Liver (tissue), 9 donors: ENCODE measurements around the gene PUS7L. TPM values are rescaled to one million over a fixed set of nuclear protein-coding genes. Genes with fewer than 3 reads are reported as not detected.

ENCODE experiments used
- DNase-seq: peaks from one replicate; pipeline ENCODE4 v3.0.0-alpha.2; 2017; ENCODE audit warnings: low spot score
- H3K27ac ChIP-seq, 2 donors: one replicate each; pipeline ENCODE4 v1.7.0; 2013; ENCODE audit warnings: inconsistent platforms in 2 of 2, low read length in 2 of 2, control low read depth in 1 of 2, low read depth in 1 of 2, mild to moderate bottlenecking in 1 of 2
- H3K27me3 ChIP-seq, 4 donors: one replicate each; pipeline versions ENCODE4 v1.6.1 to v1.7.0; 2013; ENCODE audit warnings: low read length in 3 of 4, inconsistent platforms in 1 of 4, mild to moderate bottlenecking in 1 of 4, moderate library complexity in 1 of 4; ENCODE audit not compliant: control insufficient read depth in 4 of 4, insufficient read depth in 4 of 4
- H3K36me3 ChIP-seq, 4 donors: one replicate each; pipeline versions ENCODE4 v1.6.1 to v1.7.0; 2013; ENCODE audit warnings: low read length in 3 of 4, mild to moderate bottlenecking in 3 of 4, low read depth in 1 of 4, moderate library complexity in 1 of 4; ENCODE audit not compliant: control insufficient read depth in 4 of 4, insufficient read depth in 3 of 4
- H3K4me1 ChIP-seq, 4 donors: one replicate each; pipeline versions ENCODE4 v1.6.1 to v1.7.0; 2013; ENCODE audit warnings: low read length in 3 of 4, mild to moderate bottlenecking in 3 of 4, moderate library complexity in 1 of 4; ENCODE audit not compliant: control insufficient read depth in 4 of 4, insufficient read depth in 4 of 4
- H3K4me3 ChIP-seq, 3 donors: one replicate each; pipeline versions ENCODE4 v1.6.1 to v1.7.0; 2013; ENCODE audit warnings: low read length in 3 of 3, control low read depth in 1 of 3, low read depth in 1 of 3, mild to moderate bottlenecking in 1 of 3
- H3K9ac ChIP-seq, 2 donors: one replicate each; pipeline ENCODE4 v1.7.0; 2013; ENCODE audit warnings: low read length in 2 of 2, mild to moderate bottlenecking in 2 of 2, moderate library complexity in 2 of 2, control low read depth in 1 of 2, low read depth in 1 of 2
- H3K9me3 ChIP-seq, 4 donors: one replicate each; pipeline versions ENCODE4 v1.6.1 to v1.7.0; 2013; ENCODE audit warnings: low read length in 3 of 4; ENCODE audit not compliant: control insufficient read depth in 4 of 4
- EGR1 ChIP-seq, 2 donors: IDR thresholded peaks; 2 replicates each; pipeline ENCODE4 v1.6.1; 2016 to 2018; ENCODE audit warnings: antibody characterized with exemption in 2 of 2, low read depth in 2 of 2
- FOXA1 ChIP-seq: IDR thresholded peaks from 2 replicates; pipeline ENCODE4 v1.6.1; 2016; ENCODE audit warnings: antibody characterized with exemption
- FOXA2 ChIP-seq: IDR thresholded peaks from 2 replicates; pipeline ENCODE4 v1.6.1; 2016; ENCODE audit warnings: antibody characterized with exemption
- GABPA ChIP-seq, 2 donors: IDR thresholded peaks in 1 of 2; conservative IDR thresholded peaks in 1 of 2; 2 replicates each; pipeline ENCODE4 v1.6.1; 2016; ENCODE audit warnings: antibody characterized with exemption in 2 of 2, mild to moderate bottlenecking in 1 of 2, moderate library complexity in 1 of 2
- HNF4A ChIP-seq, 2 donors: conservative IDR thresholded peaks; 2 replicates each; pipeline ENCODE4 v1.6.1; 2016; ENCODE audit warnings: antibody characterized with exemption in 2 of 2, mild to moderate bottlenecking in 2 of 2
- HNF4G ChIP-seq: IDR thresholded peaks from 2 replicates; pipeline ENCODE4 v1.6.1; 2016; ENCODE audit warnings: antibody characterized with exemption
- RAD21 ChIP-seq, 2 donors: IDR thresholded peaks; 2 replicates each; pipeline ENCODE4 v1.6.1; 2016; ENCODE audit warnings: antibody characterized with exemption in 2 of 2, mild to moderate bottlenecking in 2 of 2
- SP1 ChIP-seq: IDR thresholded peaks from 2 replicates; pipeline ENCODE4 v1.6.1; 2018; ENCODE audit warnings: antibody characterized with exemption, mild to moderate bottlenecking
- TAF1 ChIP-seq: conservative IDR thresholded peaks from 2 replicates; pipeline ENCODE4 v1.6.1; 2016; ENCODE audit warnings: antibody characterized with exemption, mild to moderate bottlenecking
- YY1 ChIP-seq: IDR thresholded peaks from 2 replicates; pipeline ENCODE4 v1.6.1; 2016; ENCODE audit warnings: antibody characterized with exemption, mild to moderate bottlenecking
- WGBS: extraction: QIAGEN DNeasy Blood & Tissue Kit; methylation state at CpG from one replicate; pipeline ENCODE4 v1.1.7; 2013; 5-methylcytosine and 5-hydroxymethylcytosine counted together
- polyA plus RNA-seq, 2 donors: library from polyadenylated mRNA; stranded (reverse) in 1 of 2; unstranded in 1 of 2; fragments of 200-250 nt in 1 of 2; fragments of >200 nt in 1 of 2; fragmentation: Nextera tagmentation in 1 of 2; extraction: Ambion mirVana in 1 of 2; gene quantifications; one replicate each; pipeline versions ENCODE4 v1.2.1 to v1.2.3, GENCODE V29; 2013 to 2015
- total RNA-seq, 2 donors: library from RNA; depleted of rRNA; stranded (reverse); fragments of >200 nt; gene quantifications; one replicate each; pipeline ENCODE4 v1.2.3, GENCODE V29; 2014
- TF ChIP-seq, protein P1 (sequence below): IDR thresholded peaks from 2 replicates; pipeline ENCODE4 v1.6.1; 2016; ENCODE audit warnings: antibody characterized with exemption
- TF ChIP-seq, protein P2 (sequence below): IDR thresholded peaks from 2 replicates; pipeline ENCODE4 v1.6.1; 2016; ENCODE audit warnings: antibody characterized with exemption, mild to moderate bottlenecking
- donor health status: healthy.
- donor health status: healthy.
- donor health status: healthy.
- donor health status: healthy.
- donor health status: healthy.

Gene PUS7L
- total and polyA plus RNA-seq, 4 donors: 1.7 to 9.2 (median 7.2) TPM

- DNase-seq: no peak
- H3K9me3 ChIP-seq: no peaks in the 10 kb centered on the region
- H3K4me3 ChIP-seq: no peak overlapping the region
- H3K4me1 ChIP-seq: no peaks in the 10 kb centered on the region
- TF ChIP-seq, protein P1, sequence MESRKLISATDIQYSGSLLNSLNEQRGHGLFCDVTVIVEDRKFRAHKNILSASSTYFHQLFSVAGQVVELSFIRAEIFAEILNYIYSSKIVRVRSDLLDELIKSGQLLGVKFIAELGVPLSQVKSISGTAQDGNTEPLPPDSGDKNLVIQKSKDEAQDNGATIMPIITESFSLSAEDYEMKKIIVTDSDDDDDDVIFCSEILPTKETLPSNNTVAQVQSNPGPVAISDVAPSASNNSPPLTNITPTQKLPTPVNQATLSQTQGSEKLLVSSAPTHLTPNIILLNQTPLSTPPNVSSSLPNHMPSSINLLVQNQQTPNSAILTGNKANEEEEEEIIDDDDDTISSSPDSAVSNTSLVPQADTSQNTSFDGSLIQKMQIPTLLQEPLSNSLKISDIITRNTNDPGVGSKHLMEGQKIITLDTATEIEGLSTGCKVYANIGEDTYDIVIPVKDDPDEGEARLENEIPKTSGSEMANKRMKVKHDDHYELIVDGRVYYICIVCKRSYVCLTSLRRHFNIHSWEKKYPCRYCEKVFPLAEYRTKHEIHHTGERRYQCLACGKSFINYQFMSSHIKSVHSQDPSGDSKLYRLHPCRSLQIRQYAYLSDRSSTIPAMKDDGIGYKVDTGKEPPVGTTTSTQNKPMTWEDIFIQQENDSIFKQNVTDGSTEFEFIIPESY: no peak
- TF ChIP-seq, protein P2, sequence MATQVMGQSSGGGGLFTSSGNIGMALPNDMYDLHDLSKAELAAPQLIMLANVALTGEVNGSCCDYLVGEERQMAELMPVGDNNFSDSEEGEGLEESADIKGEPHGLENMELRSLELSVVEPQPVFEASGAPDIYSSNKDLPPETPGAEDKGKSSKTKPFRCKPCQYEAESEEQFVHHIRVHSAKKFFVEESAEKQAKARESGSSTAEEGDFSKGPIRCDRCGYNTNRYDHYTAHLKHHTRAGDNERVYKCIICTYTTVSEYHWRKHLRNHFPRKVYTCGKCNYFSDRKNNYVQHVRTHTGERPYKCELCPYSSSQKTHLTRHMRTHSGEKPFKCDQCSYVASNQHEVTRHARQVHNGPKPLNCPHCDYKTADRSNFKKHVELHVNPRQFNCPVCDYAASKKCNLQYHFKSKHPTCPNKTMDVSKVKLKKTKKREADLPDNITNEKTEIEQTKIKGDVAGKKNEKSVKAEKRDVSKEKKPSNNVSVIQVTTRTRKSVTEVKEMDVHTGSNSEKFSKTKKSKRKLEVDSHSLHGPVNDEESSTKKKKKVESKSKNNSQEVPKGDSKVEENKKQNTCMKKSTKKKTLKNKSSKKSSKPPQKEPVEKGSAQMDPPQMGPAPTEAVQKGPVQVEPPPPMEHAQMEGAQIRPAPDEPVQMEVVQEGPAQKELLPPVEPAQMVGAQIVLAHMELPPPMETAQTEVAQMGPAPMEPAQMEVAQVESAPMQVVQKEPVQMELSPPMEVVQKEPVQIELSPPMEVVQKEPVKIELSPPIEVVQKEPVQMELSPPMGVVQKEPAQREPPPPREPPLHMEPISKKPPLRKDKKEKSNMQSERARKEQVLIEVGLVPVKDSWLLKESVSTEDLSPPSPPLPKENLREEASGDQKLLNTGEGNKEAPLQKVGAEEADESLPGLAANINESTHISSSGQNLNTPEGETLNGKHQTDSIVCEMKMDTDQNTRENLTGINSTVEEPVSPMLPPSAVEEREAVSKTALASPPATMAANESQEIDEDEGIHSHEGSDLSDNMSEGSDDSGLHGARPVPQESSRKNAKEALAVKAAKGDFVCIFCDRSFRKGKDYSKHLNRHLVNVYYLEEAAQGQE: no peak
- TF ChIP-seq YY1: no peak
- no peak for TF ChIP-seq RAD21 (IDR thresholded peaks at IDR 0.05)
- no peak for TF ChIP-seq GABPA (IDR thresholded peaks at IDR 0.05 in 1 of 2, conservative IDR thresholded peaks at IDR 0.05 in 1 of 2)
- TF ChIP-seq HNF4A (conservative IDR thresholded peaks at IDR 0.05): no peak
- no peak for TF ChIP-seq HNF4G
- TF ChIP-seq FOXA2: no peak
- TF ChIP-seq TAF1: no peak
- no peak for TF ChIP-seq SP1
- TF ChIP-seq FOXA1: no peak
- no peak for TF ChIP-seq EGR1 (IDR thresholded peaks at IDR 0.05; ENCODE audit: low read depth in 2 of 2)
- no peak overlapping the region for H3K27ac ChIP-seq
- H3K9ac ChIP-seq: no peak overlapping the region
- H3K27me3 ChIP-seq: no peaks in the 10 kb centered on the region
- peaks cover 7 to 25% (median 13%) of the 10 kb centered on the region in 4 donors for H3K36me3 ChIP-seq
- WGBS: 81% methylated on average over 3 of the region's 3 CpGs
These were observed 18.0 kb downstream of the PUS7L start for GRCh38 chr12:43740511-43741100.

DNA sequence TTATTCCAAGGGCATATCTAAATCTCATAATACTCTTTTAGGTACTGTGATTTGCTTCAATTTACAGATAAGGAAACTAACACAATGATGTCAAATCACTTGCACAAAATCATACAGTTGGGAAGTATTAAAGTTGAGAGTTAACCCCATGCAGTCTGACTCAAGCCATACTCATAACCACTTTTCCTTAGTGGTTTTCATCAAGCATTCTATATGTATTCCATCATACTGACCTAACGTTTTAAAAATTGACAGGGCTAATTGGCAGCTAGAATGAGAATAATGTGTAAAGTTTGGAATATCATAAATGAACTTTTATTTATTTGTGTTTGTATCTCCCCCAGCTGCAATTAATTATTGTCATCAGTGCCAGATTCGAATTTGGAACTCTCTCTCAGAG, 20.9 kb downstream of the PUS7L start:
- no peaks in the 10 kb centered on the region for H3K9me3 ChIP-seq
- no peak overlapping the region for H3K4me3 ChIP-seq
- no peaks in the 10 kb centered on the region for H3K27me3 ChIP-seq
- no peaks in the 10 kb centered on the region for H3K4me1 ChIP-seq
- no peak overlapping the region for H3K27ac ChIP-seq
- H3K36me3 ChIP-seq: peaks cover 1 to 16% (median 8%) of the 10 kb centered on the region in 4 donors
- no peak overlapping the region for H3K9ac ChIP-seq
- no peak for DNase-seq
- 80% methylated on average over 2 of the region's 2 CpGs for WGBS
- TF ChIP-seq FOXA1 (no peak), YY1 (no peak), HNF4G (no peak)
- TF ChIP-seq, protein P1: no peak
